GM10248 (cell line): Measurements from ENCODE around the gene SIRPA.

Source experiments
- CTCF ChIA-PET: fragments of 300-600 bp; sonication (Branson Sonifier 250); formaldehyde crosslinking; extraction: SDS; loops from one replicate; lab custom pipeline; 2021; ENCODE audit warnings: antibody characterized with exemption; lab: Yijun Ruan, JAX
- POLR2A ChIA-PET: fragments of 350-650 bp; sonication (Branson Sonifier 250); formaldehyde crosslinking; extraction: SDS; loops from one replicate; lab custom pipeline; 2020; ENCODE audit warnings: antibody characterized with exemption; lab: Yijun Ruan, JAX
- DNase-seq: peaks from one replicate; pipeline ENCODE4 v3.0.0; 2012; ENCODE audit errors: extremely low spot score
- TF ChIP-seq, protein P1 (sequence below): IDR thresholded peaks from 2 replicates; pipeline ENCODE4 v1.5.1; 2012; ENCODE audit warnings: mild to moderate bottlenecking, low read depth; ENCODE audit errors: extremely low read depth, missing control alignments, control extremely low read depth

Gene SIRPA

DNA sequence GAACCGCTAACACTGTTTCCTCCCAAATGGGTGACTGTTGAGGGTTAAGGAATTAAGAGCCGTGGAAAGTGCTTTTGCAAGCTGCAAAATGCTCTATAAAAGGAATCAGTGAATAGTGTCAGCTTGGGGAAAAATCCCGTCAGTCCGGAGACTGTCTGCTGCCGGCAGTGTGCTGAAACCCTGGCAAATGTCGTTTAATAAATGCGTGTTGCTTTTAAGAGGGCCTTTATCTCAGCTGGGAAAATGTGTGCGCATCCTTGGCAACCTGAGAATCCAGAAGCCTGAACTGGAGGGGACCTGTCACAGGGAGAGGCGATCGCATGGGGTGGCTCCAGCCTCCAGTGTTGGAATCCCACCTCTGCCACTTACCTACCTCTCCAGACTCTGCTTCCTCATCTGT, 9.8 kb downstream of the SIRPA start:
- DNase-seq, result no peak
- TF ChIP-seq, protein P1, sequence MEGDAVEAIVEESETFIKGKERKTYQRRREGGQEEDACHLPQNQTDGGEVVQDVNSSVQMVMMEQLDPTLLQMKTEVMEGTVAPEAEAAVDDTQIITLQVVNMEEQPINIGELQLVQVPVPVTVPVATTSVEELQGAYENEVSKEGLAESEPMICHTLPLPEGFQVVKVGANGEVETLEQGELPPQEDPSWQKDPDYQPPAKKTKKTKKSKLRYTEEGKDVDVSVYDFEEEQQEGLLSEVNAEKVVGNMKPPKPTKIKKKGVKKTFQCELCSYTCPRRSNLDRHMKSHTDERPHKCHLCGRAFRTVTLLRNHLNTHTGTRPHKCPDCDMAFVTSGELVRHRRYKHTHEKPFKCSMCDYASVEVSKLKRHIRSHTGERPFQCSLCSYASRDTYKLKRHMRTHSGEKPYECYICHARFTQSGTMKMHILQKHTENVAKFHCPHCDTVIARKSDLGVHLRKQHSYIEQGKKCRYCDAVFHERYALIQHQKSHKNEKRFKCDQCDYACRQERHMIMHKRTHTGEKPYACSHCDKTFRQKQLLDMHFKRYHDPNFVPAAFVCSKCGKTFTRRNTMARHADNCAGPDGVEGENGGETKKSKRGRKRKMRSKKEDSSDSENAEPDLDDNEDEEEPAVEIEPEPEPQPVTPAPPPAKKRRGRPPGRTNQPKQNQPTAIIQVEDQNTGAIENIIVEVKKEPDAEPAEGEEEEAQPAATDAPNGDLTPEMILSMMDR, result no peak
- POLR2A ChIA-PET, result no interaction called here
- CTCF ChIA-PET, result interaction anchor here (1.0 kb wide), 1 partner anchor 128 kb away, joined by 3 read pairs; no protein-coding TSS in a partner anchor

DNA sequence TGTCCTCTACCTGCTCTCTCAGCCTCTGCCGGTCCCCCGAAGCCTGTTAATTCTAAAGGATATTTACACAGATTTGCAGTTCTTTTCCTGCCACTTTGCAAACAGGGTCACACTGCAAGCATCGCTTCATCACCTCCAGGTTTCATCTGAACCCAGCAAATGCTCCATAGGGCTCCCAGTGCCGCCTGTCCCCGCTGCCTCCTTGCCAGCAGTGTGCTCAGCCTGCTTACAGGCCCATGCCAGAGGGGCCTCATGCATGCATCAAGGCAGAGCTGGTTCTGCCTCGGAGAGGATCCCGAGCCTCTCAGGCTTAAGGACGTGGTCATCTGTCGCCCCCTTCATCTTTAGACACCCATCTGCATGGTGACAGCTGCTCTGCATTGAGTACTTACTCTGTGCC, 10.5 kb downstream of the SIRPA start:
- ChIA-PET POLR2A (no interaction called here), CTCF (no interaction called here)
- TF ChIP-seq, protein P1, result no peak
- DNase-seq, result no peak

DNA sequence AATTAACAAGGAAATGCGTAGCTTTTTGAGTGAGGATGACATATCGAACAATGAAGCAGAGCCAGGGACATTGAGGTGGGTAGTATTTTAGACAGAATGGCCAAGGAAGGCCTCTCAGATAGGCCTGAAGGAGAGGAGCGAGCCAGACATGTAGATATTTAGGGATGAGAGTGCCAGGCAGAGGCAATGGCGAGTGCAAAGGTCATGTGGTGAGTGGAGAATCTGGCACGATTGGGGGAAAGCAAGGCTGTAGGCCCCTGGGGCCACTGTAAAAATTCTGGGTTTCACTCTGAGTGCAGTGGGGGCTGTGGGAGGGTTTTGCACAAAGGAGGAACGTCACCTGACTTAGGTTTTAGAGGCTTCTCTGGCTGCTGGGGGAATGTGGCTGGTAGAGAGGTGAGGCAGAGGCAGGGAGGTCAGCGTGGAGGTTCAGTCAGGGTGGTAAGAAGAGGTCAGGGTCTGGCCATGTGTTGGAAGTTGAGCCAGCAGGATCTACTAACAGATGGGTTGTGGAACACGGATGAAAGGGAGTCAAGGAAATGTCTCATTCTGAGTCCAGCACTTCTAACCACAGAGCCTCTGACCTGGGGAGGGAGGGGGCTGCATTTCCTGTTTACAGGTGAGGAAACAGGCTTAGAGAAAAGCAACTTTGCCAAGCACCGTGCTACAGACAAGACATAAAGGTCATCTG, 11.3 kb downstream of the SIRPA start:
- POLR2A ChIA-PET, result no interaction called here

DNA sequence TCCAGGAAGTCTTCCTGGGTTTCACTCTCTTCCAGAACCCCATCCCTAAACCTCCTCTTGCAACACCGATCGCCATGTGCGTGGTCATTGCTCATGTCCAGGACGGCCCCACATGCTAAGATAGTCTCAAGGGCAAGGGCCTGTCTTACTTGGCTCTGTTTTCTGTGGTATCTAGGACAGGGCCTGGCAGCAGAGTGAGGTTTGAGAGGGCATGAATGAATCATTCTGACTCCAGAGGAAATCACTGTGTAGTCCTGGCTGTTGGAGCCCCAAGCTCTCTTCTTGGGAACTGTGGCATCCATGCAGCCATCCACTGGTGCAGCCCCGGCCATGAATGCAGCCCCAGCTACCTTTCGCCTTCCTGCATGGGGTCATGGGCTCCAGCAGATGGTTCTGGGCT, 12.4 kb downstream of the SIRPA start:
- DNase-seq, result no peak
- POLR2A ChIA-PET, result no interaction called here
- TF ChIP-seq, protein P1, result no peak
- CTCF ChIA-PET, result interaction anchor here (1.0 kb wide), 1 partner anchor 9 kb away, joined by 3 read pairs; no protein-coding TSS in a partner anchor

More for the DNA sequence above, 11.3 kb downstream of the SIRPA start:
- CTCF ChIA-PET, result interaction anchor here (1.0 kb wide), 1 partner anchor 8 kb away, joined by 3 read pairs; no protein-coding TSS in a partner anchor
- DNase-seq, result peak; percentile 43
- TF ChIP-seq, protein P1, result no peak

DNA sequence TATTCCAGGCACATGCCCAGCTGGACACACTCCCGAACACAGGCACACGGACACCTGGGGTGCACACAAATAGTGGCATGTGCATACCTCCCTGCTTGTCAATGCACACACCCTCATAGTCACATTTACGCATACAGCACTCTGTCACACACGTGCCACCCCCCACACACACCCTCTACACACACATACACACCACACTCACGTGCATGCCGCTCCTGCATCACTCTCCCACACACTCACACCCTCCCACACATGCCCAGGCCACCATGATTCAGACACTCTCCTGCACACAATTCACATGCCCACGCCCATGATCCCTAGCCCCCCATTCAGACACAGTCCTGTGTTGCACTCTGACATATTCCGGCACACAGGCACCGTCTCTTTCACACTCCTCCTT, 13.0 kb downstream of the SIRPA start:
- TF ChIP-seq, protein P1, result no peak
- DNase-seq, result no peak
- CTCF ChIA-PET, result no interaction called here
- POLR2A ChIA-PET, result no interaction called here

DNA sequence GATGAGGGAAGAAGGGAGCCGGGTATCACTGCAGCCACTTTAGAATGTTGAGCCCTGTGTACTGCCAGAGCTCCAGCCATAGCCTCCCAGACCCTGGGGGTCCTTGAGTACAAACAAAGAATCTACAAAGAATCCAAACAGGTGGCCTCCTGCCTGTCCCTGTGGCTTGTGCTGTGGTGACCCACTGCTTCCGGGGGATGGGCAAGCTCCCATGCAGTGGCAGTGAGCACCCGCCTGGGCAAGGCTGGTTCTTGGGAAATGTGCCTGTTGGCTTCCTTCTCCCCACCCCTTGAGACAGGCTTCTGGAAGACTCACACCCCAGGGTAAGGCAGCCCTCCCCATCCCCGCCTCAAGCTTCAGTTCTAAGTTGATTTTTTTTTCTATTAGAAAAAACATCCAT, 13.9 kb downstream of the SIRPA start:
- TF ChIP-seq, protein P1, result no peak
- no peak for DNase-seq
- ChIA-PET CTCF (interaction anchor here (1.3 kb wide), 1 partner anchor 56 kb away, joined by 3 read pairs; no protein-coding TSS in a partner anchor), POLR2A (no interaction called here)
